T-helper 1 cell (primary cell): ENCODE data around the gene SLC44A2.
"Not testable (repeated sequence)": the region's sequence is repeated elsewhere in the genome, so short reads cannot be mapped to it uniquely, and the experiment has no call there.

Source experiments
- DNase-seq, 5 donors: peaks; one replicate each; pipeline ENCODE4 v3.0.0-alpha.2; 2012 to 2020

SLC44A2 gene

DNA sequence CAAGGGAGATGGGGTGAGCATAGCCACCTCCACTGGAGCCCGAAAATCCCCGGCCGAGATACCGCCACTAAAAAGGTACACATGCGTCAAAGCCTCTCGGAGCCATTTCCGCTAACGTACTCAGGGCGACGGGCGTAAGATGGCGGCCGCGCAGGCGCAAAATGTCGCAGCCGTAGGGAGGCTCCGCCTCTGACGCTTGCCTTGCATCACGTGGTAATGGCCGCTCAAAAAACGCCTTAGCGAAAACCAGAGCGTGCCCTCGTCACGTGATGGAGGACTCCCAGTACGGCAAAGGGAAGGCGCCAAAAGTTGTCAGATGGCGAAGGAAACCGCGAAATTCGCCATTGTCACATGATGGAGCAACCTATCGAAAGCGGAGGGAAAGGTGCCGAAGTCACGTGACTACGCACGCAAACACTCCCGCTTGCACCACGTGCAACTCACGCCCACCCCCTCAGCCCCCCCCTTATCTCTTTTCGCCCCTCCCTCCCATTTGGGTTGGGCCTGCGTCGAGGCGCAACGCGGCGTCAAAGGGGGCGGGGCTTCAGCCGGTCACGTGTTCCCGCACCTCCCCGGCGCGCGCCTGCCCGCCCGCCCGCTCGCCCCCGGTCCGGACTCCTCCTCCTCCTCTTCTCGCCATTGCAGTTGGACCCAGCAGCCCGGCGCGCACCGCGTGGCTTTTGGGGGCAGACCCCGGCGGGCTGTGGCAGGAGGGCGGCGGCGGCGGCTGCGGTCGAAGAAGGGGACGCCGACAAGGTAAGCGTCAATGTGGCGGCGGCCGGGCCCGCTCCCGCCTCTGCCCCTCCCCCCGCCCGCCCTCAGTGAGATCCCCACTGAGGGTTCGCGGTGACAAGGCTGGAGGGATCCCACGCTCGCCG is 28.6 kb downstream of the SLC44A2 start, which contains the start of gene ILF3:
TSS of gene ILF3 (plus strand) at position 615 of the 878 bp plus-strand sequence. CDS start 16,260 bp downstream, outside the sequence.
- DNase-seq = peak; percentile 99 to 100 (median 100)

DNA sequence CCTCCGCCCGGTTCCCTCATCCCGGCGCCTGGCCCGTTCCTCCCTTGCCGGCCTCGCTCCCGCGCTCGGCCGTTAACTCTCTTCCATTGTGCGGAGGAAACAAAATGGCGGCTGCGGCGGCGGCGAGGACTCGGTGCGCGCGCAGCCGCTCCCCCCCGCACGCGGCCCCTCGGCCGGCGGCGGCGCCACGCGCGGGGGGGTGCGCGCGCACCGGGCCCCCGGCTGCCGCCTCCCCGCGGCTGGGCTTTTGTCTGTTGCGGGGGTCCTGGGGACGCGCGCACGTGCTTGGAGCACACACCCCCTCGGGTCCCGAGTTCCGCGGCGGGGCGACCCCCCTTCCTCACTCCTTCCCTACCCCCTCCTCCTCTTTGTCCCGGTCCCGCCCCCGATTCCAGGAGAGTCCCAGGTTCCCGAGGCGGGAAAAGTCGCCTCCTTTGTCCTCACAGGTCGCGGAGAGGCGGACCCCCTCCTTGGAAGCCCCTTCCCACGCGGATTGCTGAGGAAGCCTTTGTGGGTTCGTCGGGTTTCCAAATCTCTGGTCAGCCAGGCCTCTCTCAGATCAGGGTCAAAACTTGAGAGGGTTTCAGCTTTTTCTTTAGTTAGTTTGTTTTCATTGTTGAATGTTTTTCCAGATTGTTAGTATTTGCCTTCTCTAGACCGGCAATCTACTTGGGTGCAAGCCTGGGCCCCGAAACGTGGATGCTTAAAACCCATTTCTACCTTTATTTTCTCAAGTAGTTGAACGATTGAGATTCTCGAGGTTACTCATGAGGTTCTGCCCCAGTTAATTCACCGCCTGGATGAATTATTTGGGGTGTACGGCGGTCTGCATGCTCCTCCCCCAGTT is 29.5 kb downstream of the SLC44A2 start:
- peak; percentile 32 to 72 (median 60) for DNase-seq

DNA sequence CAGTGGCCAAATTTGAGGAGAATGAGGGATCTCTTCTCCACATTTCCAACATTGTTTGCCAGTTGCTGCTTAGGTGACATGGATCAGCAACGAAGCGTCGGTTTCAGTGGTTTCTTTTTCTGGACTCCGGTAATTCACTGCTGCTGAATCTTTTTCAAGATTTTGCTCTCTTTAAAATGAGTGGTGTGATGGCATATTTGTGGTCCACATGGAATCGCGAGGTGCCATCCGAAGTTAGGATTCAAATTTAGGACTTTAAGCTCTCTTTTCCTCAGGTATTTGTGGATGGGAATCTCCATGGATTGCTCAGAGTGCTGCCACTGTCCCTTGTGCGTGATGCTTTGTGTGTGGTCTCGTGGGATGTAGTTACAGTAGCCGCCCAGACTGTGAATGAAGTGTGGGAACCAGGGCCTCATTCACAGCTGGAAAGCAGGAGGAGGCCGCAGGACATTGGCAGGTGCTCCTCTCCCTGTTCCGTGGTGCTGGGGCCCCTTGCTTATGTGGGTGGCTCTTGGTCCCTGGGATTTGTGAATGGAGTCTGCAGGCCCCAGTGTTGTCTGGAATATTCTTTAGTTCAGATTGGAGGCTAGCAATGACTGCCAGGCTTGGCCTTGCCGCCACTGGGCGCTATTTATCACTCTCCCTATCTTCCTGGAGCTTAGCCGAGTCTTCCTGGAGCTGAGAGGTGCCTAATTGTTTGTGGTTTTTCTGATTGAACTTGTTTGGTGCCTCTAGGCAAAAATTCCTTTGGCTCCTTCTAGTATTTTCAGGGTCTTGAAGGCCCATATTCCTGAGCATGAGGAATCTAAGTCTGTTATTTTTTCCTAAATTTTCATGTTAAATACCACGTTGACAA is 30.3 kb downstream of the SLC44A2 start:
- DNase-seq = no peak

DNA sequence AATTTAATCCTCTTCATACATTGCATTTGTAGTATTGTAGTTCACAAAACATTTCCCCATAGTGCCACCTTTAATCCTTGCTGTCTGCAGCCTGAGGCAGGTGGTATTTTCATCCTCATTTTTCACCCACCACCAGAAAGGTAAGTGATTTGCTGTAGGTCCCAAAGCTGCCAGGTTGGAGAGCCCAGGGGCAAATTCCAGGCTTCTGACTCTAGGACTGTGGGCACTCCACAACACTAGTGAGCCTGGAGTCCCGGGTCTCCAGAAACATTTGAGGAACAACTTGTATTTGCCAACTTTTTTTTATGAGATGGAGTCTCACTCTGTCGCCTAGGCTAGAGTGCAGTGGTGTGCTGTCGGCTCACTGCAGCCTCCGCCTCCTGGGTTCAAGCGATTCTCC is 35.0 kb downstream of the SLC44A2 start:
- no peak for DNase-seq

DNA sequence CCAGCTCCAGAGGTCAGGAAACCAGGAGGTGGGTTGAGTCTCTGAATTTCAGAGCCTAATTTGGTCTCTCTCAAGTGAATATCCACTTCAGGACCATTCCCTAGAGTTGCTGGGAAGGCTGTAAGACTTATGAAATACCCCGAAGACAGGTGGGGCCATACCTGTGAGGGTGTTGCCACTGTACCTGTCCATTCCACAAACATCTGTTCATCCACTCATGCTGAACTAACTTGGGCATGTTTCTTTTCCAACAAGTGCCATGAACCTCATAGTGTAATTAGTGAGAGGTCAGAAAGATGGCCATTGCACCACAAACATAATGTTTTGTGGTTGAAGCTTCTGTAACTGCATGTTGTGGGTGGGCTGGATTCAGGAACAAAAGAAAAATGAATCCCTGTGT is 36.6 kb downstream of the SLC44A2 start:
- DNase-seq = no peak

DNA sequence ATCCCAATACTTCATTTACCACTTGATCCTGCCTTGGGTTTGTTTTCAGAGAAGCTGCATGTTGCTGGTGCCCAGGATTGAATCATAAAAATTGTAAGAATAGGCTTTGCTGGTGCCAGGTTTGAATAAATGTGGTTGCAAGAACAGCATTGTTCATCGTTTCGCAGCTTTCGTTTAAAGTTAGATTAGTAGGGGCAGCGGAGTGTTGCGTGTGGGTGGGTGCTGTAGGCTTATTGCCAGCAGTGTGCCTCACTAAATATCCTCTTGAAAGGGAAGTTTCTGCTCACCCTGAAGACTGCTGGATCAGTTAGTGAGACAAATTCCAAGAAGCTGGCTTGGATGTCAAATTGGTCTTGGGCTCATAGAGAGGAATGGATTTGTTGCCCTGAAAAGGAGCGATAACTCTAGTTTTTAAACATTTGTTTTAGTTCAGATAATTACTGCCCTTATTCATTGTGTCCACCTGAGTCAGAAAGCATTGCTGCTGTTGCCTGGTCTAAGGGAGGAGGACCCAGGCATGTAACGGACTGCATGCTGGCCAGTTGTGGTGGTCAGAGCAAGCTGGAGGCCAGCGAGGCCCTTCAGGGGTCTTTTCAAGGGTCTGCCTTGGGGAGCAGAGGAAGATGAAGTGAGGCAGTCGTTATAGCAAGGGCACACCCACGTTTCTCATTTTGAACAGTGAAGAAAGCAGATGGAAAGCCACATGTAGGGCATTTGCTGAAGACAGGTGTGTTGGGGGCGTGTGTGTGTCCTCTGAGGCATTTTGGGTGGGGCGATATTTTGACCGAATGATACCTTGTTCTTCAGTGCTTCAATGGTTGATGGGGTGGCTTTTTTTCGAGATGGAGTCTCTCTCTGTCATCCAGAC is 37.3 kb downstream of the SLC44A2 start:
- no peak for DNase-seq

DNA sequence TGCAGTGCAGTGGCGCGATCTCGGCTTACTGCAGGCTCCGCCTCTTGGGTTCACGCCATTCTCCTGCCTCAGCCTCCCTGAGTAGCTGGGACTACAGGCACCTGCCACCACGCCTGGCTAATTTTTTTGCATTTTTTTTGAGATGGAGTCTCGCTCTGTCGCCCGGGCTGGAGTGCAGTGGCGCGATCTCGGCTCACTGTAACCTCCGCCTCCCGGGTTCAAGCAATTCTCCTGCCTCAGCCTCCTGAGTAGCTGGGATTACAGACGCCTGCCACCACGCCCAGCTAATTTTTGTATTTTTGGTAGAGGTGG is 37.9 kb downstream of the SLC44A2 start:
- not testable (repeated sequence) for DNase-seq

DNA sequence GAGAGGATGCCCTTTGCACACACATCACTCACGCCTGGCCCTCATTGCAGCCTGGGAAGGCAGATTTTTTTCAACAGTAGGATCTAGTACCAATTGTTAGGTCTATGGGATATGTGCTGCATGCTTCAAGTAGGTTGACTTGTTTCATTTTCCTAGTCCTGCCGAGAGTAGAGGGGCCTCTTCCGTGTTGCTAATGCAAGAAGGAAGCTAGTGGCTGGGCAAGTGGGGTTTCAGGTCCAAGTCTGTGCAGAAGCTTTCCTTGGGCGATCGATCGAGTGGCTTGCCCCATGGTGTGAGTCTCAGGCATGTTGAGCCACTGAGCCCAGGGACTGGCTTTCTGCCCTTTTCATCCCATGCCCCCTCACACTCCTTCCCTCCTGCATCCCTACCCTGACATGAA is 42.5 kb downstream of the SLC44A2 start:
- no peak for DNase-seq

DNA sequence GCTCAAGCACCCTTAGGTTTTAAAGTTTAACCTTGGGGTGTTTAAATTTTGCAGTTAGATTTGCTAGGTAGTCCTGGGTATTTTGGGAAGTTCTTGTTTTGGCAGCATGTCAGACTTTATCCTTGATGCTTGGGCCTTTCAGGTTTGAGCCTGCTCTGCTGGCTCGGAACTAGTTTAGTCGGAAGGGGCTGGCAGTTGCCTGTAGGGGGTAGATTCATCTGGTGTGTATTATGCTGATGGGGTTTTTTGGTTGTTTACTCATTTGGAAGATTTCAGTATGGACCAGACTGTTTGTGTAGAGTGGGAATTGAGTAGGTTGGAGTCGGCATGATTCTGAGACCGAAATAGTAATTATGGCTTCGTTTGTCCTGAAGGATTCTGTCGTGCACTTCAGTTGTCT is 43.9 kb downstream of the SLC44A2 start:
- no peak for DNase-seq

DNA sequence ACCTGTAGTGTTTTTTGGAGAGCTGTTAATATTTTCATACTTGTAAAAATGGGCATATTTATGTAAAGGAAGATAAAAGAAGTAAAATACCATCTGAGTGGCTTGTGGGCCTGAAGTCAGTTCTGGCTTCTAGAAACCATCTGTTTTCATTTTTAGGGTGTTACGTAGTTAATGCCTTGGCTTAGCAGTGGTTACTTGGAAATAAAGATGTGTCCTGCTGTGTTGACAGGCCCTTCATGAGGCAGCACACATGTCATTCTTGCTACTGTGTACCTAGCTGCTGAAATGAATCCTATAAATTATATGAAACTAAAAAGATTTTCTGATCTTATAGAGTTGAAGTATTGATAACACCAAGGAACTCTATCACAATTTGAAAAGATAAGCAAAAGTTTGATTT is 44.8 kb downstream of the SLC44A2 start:
- no peak for DNase-seq

DNA sequence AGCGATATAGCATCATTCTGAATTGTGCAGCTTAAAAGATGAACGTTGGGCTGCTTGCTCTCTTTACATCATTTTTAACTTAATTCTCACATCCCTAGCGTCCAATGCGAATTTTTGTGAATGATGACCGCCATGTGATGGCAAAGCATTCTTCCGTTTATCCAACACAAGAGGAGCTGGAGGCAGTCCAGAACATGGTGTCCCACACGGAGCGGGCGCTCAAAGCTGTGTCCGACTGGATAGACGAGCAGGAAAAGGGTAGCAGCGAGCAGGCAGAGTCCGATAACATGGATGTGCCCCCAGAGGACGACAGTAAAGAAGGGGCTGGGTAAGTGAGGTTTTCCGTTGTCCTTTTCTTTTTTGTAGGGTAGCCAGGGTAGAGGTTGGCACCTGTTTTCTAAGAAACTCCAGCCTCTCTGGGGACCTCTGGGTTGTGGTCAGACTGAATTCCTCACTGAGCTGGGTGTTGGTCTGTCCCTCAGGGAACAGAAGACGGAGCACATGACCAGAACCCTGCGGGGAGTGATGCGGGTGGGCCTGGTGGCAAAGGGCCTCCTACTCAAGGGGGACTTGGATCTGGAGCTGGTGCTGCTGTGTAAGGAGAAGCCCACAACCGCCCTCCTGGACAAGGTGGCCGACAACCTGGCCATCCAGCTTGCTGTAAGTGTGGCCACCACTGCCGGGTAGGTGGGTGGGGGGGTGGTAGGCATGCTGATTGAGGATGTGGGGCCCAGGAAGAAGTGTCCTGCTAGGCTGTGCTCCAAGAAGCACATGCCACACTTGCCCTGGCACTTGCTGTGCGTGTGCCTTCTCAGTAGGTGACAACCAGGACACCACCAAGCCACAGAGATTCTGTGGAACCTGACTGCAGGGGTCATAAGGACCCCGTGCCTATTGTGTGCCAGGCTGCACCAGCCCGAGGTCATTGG is 45.8 kb downstream of the SLC44A2 start:
- no peak for DNase-seq

DNA sequence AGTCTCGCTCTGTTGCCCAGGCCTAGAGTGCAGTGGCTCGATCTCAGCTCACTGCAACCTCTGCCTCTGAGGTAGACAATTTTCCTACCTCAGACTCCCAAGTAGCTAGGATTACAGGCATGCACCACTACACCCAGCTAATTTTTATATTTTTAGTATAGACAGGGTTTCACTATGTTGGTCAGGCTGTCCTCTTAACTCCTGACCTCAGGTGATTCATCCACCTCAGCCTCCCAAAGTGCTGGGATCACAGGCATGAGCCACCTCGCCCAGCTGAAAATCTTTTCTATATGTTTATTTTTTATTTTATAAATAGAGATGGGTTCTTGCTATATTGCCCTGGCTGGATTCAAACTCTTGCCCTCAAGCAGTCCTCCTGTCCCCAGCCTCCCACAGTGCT is 46.6 kb downstream of the SLC44A2 start:
- not testable (repeated sequence) for DNase-seq

DNA sequence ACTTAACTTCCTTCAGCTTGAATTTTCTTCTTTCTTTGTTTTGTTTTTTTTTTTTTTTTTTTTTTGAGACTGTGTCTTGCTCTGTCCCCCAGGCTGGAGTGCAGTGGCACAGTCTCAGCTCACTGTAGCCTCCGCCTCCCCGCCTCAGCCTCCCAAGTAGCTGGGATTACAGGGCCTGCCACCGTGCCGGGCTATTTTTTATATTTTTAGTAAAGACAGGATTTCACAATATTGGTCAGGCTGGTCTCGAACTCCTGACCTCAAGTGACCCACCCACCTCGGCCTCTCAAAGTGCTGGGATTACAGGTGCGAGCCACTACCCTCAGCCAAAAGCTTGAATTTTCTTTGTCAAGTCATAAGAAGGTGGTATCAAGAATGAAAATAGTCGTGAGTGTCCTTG is 49.9 kb downstream of the SLC44A2 start:
- DNase-seq = not testable (repeated sequence)

DNA sequence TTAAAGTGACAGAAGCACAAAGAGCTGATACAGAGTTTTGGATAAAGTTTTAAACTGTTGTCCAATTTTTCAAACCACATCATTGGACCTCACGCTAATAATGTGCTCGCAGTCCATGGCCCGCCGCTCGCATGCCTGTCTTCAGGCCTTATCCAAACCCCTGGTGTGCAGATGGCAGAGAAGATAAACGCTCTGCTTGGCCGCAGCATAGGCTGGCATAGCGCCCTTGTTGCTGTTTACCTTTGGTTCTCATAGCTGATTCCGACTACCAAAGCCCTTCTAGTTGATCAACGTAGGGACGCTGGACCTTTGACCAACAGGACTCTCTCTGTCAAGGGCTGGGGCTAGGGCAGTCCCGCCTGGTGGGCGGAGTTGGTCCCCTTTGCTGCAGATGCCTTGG is 52.4 kb downstream of the SLC44A2 start:
- DNase-seq = no peak

DNA sequence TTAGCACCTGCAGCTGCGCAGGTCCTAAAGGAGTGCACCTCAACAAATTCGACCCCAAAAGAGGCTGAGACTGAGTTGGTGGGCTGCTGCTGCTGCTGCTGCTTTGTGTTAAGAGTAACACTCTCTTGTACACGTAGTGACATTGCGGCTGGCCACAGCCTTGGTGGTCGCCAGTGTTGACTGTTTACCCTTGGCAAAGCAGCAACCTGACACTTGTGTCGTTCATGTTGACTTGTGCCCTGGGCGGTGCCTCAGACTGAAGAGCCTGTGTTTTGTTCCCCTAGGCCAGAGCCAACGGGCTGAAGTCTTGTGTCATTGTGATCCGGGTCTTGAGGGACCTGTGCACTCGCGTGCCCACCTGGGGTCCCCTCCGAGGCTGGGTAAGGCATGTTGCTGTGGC is 53.5 kb downstream of the SLC44A2 start:
- DNase-seq = no peak

DNA sequence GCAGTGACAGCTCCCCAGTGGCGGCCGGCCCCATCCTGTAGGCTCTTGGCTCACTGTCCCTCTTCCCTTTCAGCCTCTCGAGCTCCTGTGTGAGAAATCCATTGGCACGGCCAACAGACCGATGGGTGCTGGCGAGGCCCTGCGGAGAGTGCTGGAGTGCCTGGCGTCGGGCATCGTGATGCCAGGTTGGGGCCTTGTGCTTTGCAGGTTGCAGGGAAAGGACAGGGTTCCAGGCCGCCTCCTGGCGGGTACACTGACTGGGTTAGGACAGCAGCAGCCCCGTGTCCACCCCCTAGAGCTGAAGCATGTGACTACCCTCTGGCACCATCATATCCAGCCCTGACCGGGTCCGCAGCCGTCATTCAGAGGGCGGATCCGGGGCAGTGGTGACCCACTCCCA is 54.4 kb downstream of the SLC44A2 start:
- no peak for DNase-seq

DNA sequence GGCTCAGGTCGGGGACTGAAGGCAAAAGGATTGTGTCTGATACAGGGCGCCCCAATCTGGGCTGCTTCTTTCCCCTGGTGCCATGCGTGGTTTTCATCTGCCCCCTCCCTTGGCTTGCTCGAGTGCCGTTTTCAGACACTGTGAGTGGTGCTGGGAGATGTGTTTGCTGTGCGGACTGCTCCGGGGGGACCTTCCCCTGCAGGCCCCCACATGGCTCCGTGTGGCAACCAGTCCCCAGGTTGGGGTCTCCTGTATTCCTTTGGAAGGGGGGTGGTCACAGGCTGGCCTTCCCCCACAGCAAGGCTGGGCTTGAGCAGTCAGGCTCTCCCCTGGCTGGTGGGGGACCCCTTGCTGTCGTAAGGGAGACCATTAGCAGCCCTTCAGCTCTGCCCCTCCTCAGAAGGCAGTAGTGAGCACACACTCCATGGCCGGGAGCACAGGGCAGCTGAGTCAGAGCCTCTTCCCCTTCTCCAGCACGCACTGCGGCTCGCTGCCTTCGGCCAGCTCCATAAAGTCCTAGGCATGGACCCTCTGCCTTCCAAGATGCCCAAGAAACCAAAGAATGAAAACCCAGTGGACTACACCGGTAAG is 55.3 kb downstream of the SLC44A2 start:
- no peak for DNase-seq

DNA sequence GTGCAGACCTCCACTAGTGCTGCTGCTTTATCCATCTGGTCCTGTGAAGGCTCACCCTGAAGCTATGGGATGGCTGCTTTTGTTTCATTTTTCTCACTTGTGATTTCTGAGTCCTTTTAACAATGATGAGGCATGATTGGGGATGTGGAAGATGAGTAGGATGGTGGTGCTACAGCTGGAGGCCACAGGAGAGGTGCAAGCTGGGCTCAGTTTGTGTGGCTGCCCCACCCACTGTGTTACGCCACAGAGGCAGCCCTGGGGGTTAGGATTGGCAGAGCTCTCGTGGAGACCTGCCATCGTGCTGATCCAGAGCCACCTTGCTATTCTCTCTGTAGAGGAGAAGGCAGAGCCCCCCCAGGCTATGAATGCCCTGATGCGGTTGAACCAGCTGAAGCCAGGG is 56.3 kb downstream of the SLC44A2 start:
- DNase-seq = no peak

DNA sequence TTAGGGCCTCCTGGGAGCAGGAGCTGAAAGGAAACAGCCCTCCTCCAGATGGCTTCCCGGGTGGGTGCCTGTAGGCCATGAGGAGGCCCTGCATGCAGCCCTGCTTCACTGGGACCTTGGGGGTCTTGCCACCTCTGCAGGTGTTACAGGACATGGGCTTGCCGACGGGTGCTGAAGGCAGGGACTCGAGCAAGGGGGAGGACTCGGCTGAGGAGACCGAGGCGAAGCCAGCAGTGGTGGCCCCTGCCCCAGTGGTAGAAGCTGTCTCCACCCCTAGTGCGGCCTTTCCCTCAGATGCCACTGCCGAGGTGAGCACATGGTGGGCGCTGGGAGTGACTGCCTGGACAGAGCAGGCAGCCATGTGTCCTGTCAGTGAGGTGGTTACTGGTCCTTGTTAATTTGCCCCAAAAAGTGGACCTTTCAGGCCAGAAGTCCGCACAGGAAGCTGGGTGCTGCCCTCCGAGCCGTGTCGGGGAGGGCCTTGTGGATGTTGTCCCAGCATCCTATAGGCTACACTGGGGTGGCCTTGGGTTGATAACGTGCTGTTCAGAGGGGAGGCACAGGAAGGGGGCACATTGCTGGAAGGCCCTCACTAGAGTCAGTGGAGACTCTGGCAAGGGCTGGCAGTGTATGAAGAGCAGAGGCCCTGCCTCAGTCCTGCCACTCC is 57.2 kb downstream of the SLC44A2 start:
- no peak for DNase-seq

DNA sequence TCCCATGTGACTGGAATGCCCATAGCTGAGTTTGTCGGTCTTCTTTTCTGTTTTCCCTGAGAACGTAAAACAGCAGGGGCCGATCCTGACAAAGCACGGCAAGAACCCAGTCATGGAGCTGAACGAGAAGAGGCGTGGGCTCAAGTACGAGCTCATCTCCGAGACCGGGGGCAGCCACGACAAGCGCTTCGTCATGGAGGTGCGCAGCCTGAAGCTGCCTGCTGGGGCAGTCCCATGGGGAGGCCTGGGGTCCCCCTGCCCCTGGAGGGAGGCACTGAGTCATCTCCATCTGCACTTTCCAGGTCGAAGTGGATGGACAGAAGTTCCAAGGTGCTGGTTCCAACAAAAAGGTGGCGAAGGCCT is 57.7 kb downstream of the SLC44A2 start:
- DNase-seq = no peak
